UCSD-AML1 (cell line): Measurements from ENCODE around the gene WFDC11.
A peak's percentile ranks its signal among the peaks of the same experiment; 100 is the strongest.

Source experiments
- DNase-seq: peaks from one replicate; lab custom pipeline; 2025; ENCODE audit not compliant: unreplicated experiment; lab: John Stamatoyannopoulos, UW

The WFDC11 gene

GRCh38 chr20:45629496-45630100 is 40.4 kb downstream of the WFDC11 start, which contains the start of gene WFDC10A:
WFDC10A (plus strand) TSS chr20:45629739; CDS start chr20:45629814, 75 bp downstream.
- DNase-seq: peak; percentile 65

- DNase-seq: no peak
Observed at GRCh38 chr20:45626540-45626939, 43.5 kb downstream of the WFDC11 start.

- DNase-seq: no peak
Observed at GRCh38 chr20:45621593-45621992, 48.4 kb downstream of the WFDC11 start.

GRCh38 chr20:45617591-45617990 is 52.4 kb downstream of the WFDC11 start:
- no peak for DNase-seq

- no peak for DNase-seq
Observed at GRCh38 chr20:45612314-45612713, 57.7 kb downstream of the WFDC11 start.

GRCh38 chr20:45611054-45611453 is 59.0 kb downstream of the WFDC11 start:
- peak; percentile 66 for DNase-seq

- no peak for DNase-seq
Observed at GRCh38 chr20:45607810-45608209, 62.2 kb downstream of the WFDC11 start.
